MCF 10A (cell line): ENCODE measurements around the gene NFIA. TPM values are rescaled to one million over a fixed set of nuclear protein-coding genes. Genes with fewer than 3 reads are reported as not detected.

Source experiments
- BruUV-seq: library from RNA; stranded (reverse); fragments of 400-500 nt; replicated peaks from 2 replicates; lab custom pipeline; 2021; lab: Mats Ljungman, UMichigan
- CTCF ChIA-PET: fragments of 300-600 bp; sonication (Branson Sonifier 250); formaldehyde crosslinking; extraction: SDS; loops from one replicate; lab custom pipeline; 2021; ENCODE audit warnings: antibody characterized with exemption, inconsistent platforms; lab: Yijun Ruan, JAX
- POLR2A ChIA-PET: fragments of 300-600, 350-650 bp; sonication (Branson Sonifier 250); formaldehyde crosslinking; extraction: SDS; loops from one replicate; lab custom pipeline; 2020; ENCODE audit warnings: antibody characterized with exemption, inconsistent platforms; lab: Yijun Ruan, JAX
- DNase-seq: peaks from one replicate; pipeline ENCODE4 v3.0.0-alpha.2; 2018; ENCODE audit not compliant: unreplicated experiment
- H3K27ac Mint-ChIP-seq: one replicate; pipeline ENCODE4 v1.8.0; 2022; ENCODE audit warnings: mild to moderate bottlenecking, low read depth, mixed read lengths; ENCODE audit not compliant: unreplicated experiment
- H3K27me3 Mint-ChIP-seq: one replicate; pipeline ENCODE4 v1.8.0; 2022; ENCODE audit warnings: mixed read lengths; ENCODE audit not compliant: insufficient read depth, unreplicated experiment
- H3K36me3 Mint-ChIP-seq: one replicate; pipeline ENCODE4 v1.8.0; 2022; ENCODE audit warnings: mild to moderate bottlenecking, moderate library complexity, mixed read lengths; ENCODE audit not compliant: insufficient read depth, unreplicated experiment
- H3K4me1 Mint-ChIP-seq: one replicate; pipeline ENCODE4 v1.8.0; 2022; ENCODE audit warnings: mixed read lengths; ENCODE audit not compliant: insufficient read depth, unreplicated experiment
- H3K4me3 Mint-ChIP-seq: one replicate; pipeline ENCODE4 v1.8.0; 2022; ENCODE audit warnings: mild to moderate bottlenecking, moderate library complexity, mixed read lengths; ENCODE audit not compliant: unreplicated experiment
- H3K9me3 Mint-ChIP-seq: one replicate; pipeline ENCODE4 v1.8.0; 2022; ENCODE audit warnings: mixed read lengths; ENCODE audit not compliant: unreplicated experiment
- CTCF ChIP-seq: fragments of 200-600 bp; IDR thresholded peaks from one replicate; pipeline ENCODE4 v1.8.0; 2022; ENCODE audit warnings: antibody characterized with exemption, mild to moderate bottlenecking; ENCODE audit not compliant: unreplicated experiment
- intact Hi-C: fragments of 100-400 bp; cut with micrococcal nuclease; formaldehyde crosslinking; loops from 2 replicates; pipeline ENCODE4 v1.14.1; 2022
- total RNA-seq: library from RNA; stranded (reverse); gene quantifications from 2 replicates; pipeline ENCODE4 v1.2.3, GENCODE V29; 2022

NFIA gene
- total RNA-seq, 1 experiment from 2014 or later = 54.8 TPM

- Mint-ChIP-seq H3K9me3 (peaks cover 6% of the 10 kb centered on the region), H3K4me3 (peak overlapping the region; percentile 64), H3K36me3 (peaks cover under 1% of the 10 kb centered on the region), H3K27me3 (no peaks in the 10 kb centered on the region), H3K4me1 (peaks cover 38% of the 10 kb centered on the region), H3K27ac (peak overlapping the region; percentile 99)
- CTCF ChIA-PET = interaction anchor here (0.5 to 1.6 kb wide), 6 partner anchors 17 to 1161 kb away, joined by 3 to 5 read pairs (median 3); no protein-coding TSS in a partner anchor
- BruUV-seq = TSS peak; percentile 55
- peak; percentile 82 for DNase-seq
- intact Hi-C loops = loop anchor here (2.0 to 5.0 kb wide), 2 partner anchors 32 to 176 kb away; no protein-coding TSS in a partner anchor
- POLR2A ChIA-PET = interaction anchor here (0.7 to 5.6 kb wide), 25 partner anchors 17 to 402 kb away, joined by 3 to 55 read pairs (median 4); partner anchors contain the start of gene NFIA
- no peak for TF ChIP-seq CTCF
Measured at GRCh38 chr1:61318319-61319125, 236.2 kb downstream of the NFIA start.

GRCh38 chr1:61320575-61320974, 238.2 kb downstream of the NFIA start:
- H3K4me1 Mint-ChIP-seq = peaks cover 54% of the 10 kb centered on the region
- no peak overlapping the region for H3K4me3 Mint-ChIP-seq
- BruUV-seq = no TSS peak
- no peak for DNase-seq
- no peaks in the 10 kb centered on the region for H3K36me3 Mint-ChIP-seq
- H3K9me3 Mint-ChIP-seq = peaks cover 6% of the 10 kb centered on the region
- TF ChIP-seq CTCF = no peak
- intact Hi-C loops = no loop called here
- H3K27ac Mint-ChIP-seq = peak overlapping the region; percentile 99
- ChIA-PET CTCF (interaction anchor here (0.6 to 0.7 kb wide), 6 partner anchors 8 to 364 kb away, joined by 3 to 5 read pairs (median 4); no protein-coding TSS in a partner anchor), POLR2A (interaction anchor here (0.6 to 5.6 kb wide), 9 partner anchors 11 to 241 kb away, joined by 3 to 55 read pairs (median 4); partner anchors contain the start of gene NFIA)
- no peaks in the 10 kb centered on the region for H3K27me3 Mint-ChIP-seq

GRCh38 chr1:61322008-61322744, 239.8 kb downstream of the NFIA start:
- no peak for TF ChIP-seq CTCF
- Mint-ChIP-seq H3K27ac (peak overlapping the region; percentile 99), H3K9me3 (peaks cover 6% of the 10 kb centered on the region), H3K36me3 (no peaks in the 10 kb centered on the region), H3K4me3 (no peak overlapping the region), H3K4me1 (peaks cover 54% of the 10 kb centered on the region), H3K27me3 (no peaks in the 10 kb centered on the region)
- peak; percentile 28 for DNase-seq
- ChIA-PET CTCF (interaction anchor here (0.6 to 0.9 kb wide), 2 partner anchors 15 to 112 kb away, joined by 3 read pairs; no protein-coding TSS in a partner anchor), POLR2A (interaction anchor here (0.6 to 3.5 kb wide), 3 partner anchors 16 to 1699 kb away, joined by 3 to 13 read pairs (median 3); no protein-coding TSS in a partner anchor)
- no TSS peak for BruUV-seq
- intact Hi-C loops = loop anchor here (1.0 kb wide), 1 partner anchor 243 kb away; no protein-coding TSS in a partner anchor
